ENCODE measurements around the gene TGM1. TPM values are rescaled to one million over a fixed set of nuclear protein-coding genes. Genes with fewer than 3 reads are reported as not detected.

TGM1 gene
- total RNA-seq, 1 experiment from 2014 or later: 2.9 TPM

DNA sequence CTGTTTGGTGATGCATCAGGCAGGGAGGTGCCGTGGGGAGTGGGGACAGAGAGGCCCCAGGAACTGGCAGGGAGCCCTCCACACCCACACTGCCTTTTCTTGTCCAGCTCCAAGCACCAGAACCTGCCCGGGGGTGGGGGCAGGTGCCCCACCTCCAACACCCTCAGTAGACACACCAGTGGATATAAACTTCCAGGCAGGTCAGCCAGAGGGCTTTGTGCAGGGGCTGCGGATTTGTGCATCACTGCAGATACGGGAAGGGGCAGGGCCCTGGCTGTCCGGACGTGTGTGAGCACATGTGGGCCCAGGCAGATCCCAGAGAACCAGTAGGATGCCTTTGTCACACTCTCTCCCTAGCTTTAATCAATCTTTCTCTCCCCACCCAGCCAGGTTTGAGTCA is 1.3 kb upstream of the TGM1 start:
- no peaks in the 10 kb centered on the region for H3K4me1 ChIP-seq (ENCODE audit: insufficient read depth, low read length)
- no peak for DNase-seq
- Mint-ChIP-seq H3K4me3 (0 out of 5 replicates have a peak overlapping the region, but pooled peaks of 1 of the 2 experiments have one; percentile 14), H3K4me1 (no peaks in the 10 kb centered on the region; a peak in 1 of 4 replicates), H3K9me3 (no peaks in the 10 kb centered on the region), H3K36me3 (ENCODE audit: insufficient read depth in 1 of 3, low read depth in 3 of 3) (peaks cover 3 to 19% (median 14%) of the 10 kb centered on the region in 3 experiments; a peak in 5 of 7 replicates), H3K27ac (peak overlapping the region in 1 of 3 experiments; percentile 75; a peak in 2 of 7 replicates), H3K27me3 (ENCODE audit: low read depth) (no peaks in the 10 kb centered on the region; the same call in 1 of the 2 replicates)
- no peak overlapping the region for H3K23ac ChIP-seq (ENCODE audit: insufficient read length, low read depth, low read length)
- H4K5ac ChIP-seq (ENCODE audit: insufficient read length, low read depth, low read length): no peak overlapping the region
- H3K23me2 ChIP-seq (ENCODE audit: insufficient read length, low read depth, low read length, poor library complexity, severe bottlenecking): no peaks in the 10 kb centered on the region
- H3K79me1 ChIP-seq (ENCODE audit: insufficient read depth, low read depth, low read length, poor library complexity, severe bottlenecking): no peaks in the 10 kb centered on the region
- H2BK5ac ChIP-seq (ENCODE audit: insufficient read length, low read length): no peak overlapping the region
- H3K56ac ChIP-seq (ENCODE audit: insufficient read length, low read depth, low read length): no peak overlapping the region
- no peak overlapping the region for H2BK120ac ChIP-seq (ENCODE audit: low read depth, low read length, poor library complexity, severe bottlenecking)
- no peak overlapping the region for H3T11ph ChIP-seq (ENCODE audit: low read length)
- H2BK12ac ChIP-seq (ENCODE audit: insufficient read length, low read depth, low read length): no peak overlapping the region
- H3K27me3 ChIP-seq (ENCODE audit: insufficient read depth, low read length): no peaks in the 10 kb centered on the region
- H2BK20ac ChIP-seq (ENCODE audit: low read depth, low read length, poor library complexity, severe bottlenecking): no peak overlapping the region
- H3K14ac ChIP-seq (ENCODE audit: insufficient read depth, low read length): no peak overlapping the region
- H2AFZ ChIP-seq (ENCODE audit: low read length): no peak overlapping the region
- H3K18ac ChIP-seq (ENCODE audit: insufficient read length, low read depth, low read length): no peak overlapping the region
- H4K91ac ChIP-seq (ENCODE audit: insufficient read length, low read depth, low read length): no peak overlapping the region
- H3K4me2 ChIP-seq (ENCODE audit: insufficient read depth, insufficient read length, low read length): no peak overlapping the region
- no peaks in the 10 kb centered on the region for H4K20me1 ChIP-seq (ENCODE audit: control insufficient read depth, insufficient read depth, insufficient read length)
- H3K27ac ChIP-seq (ENCODE audit: insufficient read length, low read depth, low read length): no peak overlapping the region
- no peaks in the 10 kb centered on the region for H3K79me2 ChIP-seq (ENCODE audit: insufficient read depth, low read length)
- WGBS (ENCODE audit: extremely low coverage, insufficient read length, low lambda C conversion rate): no CpG with 5 or more reads among the region's 6 CpGs
- H2AK5ac ChIP-seq (ENCODE audit: insufficient read length, low read length): no peak overlapping the region
- no peaks in the 10 kb centered on the region for H3K9me3 ChIP-seq (ENCODE audit: control insufficient read depth, low read depth, low read length)
- no peak overlapping the region for H4K8ac ChIP-seq (replicated peaks; ENCODE audit: insufficient read length, low read depth, low read length)
- TF ChIP-seq, protein P1, sequence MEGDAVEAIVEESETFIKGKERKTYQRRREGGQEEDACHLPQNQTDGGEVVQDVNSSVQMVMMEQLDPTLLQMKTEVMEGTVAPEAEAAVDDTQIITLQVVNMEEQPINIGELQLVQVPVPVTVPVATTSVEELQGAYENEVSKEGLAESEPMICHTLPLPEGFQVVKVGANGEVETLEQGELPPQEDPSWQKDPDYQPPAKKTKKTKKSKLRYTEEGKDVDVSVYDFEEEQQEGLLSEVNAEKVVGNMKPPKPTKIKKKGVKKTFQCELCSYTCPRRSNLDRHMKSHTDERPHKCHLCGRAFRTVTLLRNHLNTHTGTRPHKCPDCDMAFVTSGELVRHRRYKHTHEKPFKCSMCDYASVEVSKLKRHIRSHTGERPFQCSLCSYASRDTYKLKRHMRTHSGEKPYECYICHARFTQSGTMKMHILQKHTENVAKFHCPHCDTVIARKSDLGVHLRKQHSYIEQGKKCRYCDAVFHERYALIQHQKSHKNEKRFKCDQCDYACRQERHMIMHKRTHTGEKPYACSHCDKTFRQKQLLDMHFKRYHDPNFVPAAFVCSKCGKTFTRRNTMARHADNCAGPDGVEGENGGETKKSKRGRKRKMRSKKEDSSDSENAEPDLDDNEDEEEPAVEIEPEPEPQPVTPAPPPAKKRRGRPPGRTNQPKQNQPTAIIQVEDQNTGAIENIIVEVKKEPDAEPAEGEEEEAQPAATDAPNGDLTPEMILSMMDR (conservative IDR thresholded peaks at IDR 0.05): no peak
- H3K4ac ChIP-seq (ENCODE audit: low read depth, low read length): no peak overlapping the region
- H3K9ac ChIP-seq (ENCODE audit: extremely low read depth, insufficient read length, low read length): no peak overlapping the region
- no peak overlapping the region for H2BK15ac ChIP-seq (ENCODE audit: low read depth, low read length)
